AG04450 (cell line): ENCODE measurements around the gene ADCY5. TPM values are rescaled to one million over a fixed set of nuclear protein-coding genes. Genes with fewer than 3 reads are reported as not detected.
A peak's percentile ranks its signal among the peaks of the same experiment; 100 is the strongest.

Experiments
- CTCF ChIA-PET: fragments of 300-600, 350-600 bp; formaldehyde crosslinking; extraction: SDS; loops from one replicate; lab custom pipeline; 2022; ENCODE audit warnings: antibody characterized with exemption, inconsistent platforms; lab: Charles Lee
- POLR2A ChIA-PET: fragments of 350-600 bp; formaldehyde crosslinking; extraction: SDS; loops from one replicate; lab custom pipeline; 2021; ENCODE audit warnings: antibody characterized with exemption, inconsistent platforms; lab: Yijun Ruan, JAX
- DNase-seq: peaks from one replicate; pipeline ENCODE4 v3.0.0-alpha.2; 2011; ENCODE audit warnings: low read depth, low spot score
- H3K27ac ChIP-seq: one replicate; pipeline ENCODE4 v1.5.1; 2012; ENCODE audit warnings: low read depth, low read length, control low read depth
- H3K27me3 ChIP-seq: one replicate; pipeline ENCODE4 v1.6.0; 2012; ENCODE audit warnings: low read length; ENCODE audit not compliant: control insufficient read depth, insufficient read depth
- H3K4me3 ChIP-seq: 2 replicates; pipeline ENCODE4 v1.5.1; 2011; ENCODE audit warnings: mild to moderate bottlenecking, low read depth, low read length, control low read depth
- H3K9me3 ChIP-seq: 2 replicates; pipeline ENCODE4 v1.5.1; 2012; ENCODE audit warnings: low read length; ENCODE audit not compliant: control insufficient read depth, insufficient read depth
- polyA plus RNA-seq: library from polyadenylated mRNA; depleted of rRNA; stranded (reverse); fragments of >200 nt; gene quantifications from 2 replicates; pipeline ENCODE4 v1.2.3, GENCODE V29; 2011
- TF ChIP-seq, protein P1 (sequence below): IDR thresholded peaks from 2 replicates; pipeline ENCODE4 v1.5.1; 2011; ENCODE audit warnings: low read depth, low read length, control low read depth, inconsistent platforms

ADCY5 gene
- polyA plus RNA-seq, 1 experiment = 0.20 TPM

DNA sequence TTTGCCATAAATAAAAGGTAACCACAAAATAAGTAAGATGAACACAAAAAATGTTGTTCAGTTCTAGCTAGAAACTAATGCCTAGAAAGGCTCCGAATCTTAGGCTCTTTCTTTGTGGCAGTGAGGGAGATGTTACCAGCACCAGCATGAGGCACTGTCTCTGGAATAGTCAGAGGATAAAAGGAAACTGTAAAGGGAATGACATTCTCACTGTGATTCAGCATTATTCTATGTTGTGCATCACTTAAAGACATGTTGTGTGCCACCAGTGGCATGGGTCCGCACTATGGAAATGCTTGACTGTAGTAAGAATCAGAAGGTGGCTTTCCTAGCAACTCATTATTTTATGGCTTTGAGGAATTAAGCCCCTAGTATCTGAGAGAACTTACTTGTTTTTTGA lies 176.3 kb downstream of the ADCY5 start:
- TF ChIP-seq, protein P1, sequence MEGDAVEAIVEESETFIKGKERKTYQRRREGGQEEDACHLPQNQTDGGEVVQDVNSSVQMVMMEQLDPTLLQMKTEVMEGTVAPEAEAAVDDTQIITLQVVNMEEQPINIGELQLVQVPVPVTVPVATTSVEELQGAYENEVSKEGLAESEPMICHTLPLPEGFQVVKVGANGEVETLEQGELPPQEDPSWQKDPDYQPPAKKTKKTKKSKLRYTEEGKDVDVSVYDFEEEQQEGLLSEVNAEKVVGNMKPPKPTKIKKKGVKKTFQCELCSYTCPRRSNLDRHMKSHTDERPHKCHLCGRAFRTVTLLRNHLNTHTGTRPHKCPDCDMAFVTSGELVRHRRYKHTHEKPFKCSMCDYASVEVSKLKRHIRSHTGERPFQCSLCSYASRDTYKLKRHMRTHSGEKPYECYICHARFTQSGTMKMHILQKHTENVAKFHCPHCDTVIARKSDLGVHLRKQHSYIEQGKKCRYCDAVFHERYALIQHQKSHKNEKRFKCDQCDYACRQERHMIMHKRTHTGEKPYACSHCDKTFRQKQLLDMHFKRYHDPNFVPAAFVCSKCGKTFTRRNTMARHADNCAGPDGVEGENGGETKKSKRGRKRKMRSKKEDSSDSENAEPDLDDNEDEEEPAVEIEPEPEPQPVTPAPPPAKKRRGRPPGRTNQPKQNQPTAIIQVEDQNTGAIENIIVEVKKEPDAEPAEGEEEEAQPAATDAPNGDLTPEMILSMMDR = no peak
- Histone ChIP-seq H3K9me3 (no peaks in the 10 kb centered on the region), H3K4me3 (no peak overlapping the region), H3K27me3 (no peaks in the 10 kb centered on the region), H3K27ac (no peak overlapping the region)
- POLR2A ChIA-PET = no interaction called here
- CTCF ChIA-PET = interaction anchor here (1.0 kb wide), 1 partner anchor 13 kb away, joined by 4 read pairs; no protein-coding TSS in a partner anchor
- no peak for DNase-seq

DNA sequence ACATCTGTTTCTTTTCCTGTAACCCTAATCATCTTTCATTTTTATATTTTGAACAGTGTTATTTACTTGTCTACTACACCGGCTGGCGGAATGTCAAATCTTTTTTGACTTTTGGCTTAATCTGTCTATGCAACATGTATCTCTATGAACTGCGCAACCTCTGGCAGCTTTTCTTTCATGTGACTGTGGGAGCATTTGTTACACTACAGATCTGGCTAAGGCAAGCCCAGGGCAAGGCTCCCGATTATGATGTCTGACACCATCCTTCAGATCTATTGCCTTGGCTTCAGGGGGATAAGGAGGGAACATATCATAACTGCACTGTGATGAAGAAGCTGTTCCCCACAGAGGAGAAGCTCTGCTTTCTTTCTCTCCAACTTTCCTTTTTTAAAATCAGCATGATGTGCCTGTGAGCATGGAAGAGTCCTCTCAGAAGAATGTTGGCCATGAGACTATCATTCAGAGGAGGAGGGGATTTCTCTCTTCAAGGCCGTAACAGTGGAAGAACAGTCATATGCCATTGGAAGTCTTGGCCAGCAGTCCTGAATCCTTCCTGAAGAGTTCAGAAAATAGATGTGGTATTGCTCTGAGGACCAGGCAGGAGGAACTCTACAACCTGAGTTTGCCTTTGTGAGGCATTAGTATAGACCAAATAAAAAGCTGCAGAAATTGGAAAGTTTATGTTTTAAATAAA lies 177.3 kb downstream of the ADCY5 start:
- Histone ChIP-seq H3K9me3 (no peaks in the 10 kb centered on the region), H3K27me3 (no peaks in the 10 kb centered on the region), H3K27ac (peak overlapping the region; percentile 11), H3K4me3 (no peak overlapping the region)
- ChIA-PET CTCF (interaction anchor here (1.0 kb wide), 2 partner anchors 13 to 14 kb away, joined by 3 to 4 read pairs; no protein-coding TSS in a partner anchor), POLR2A (no interaction called here)
- DNase-seq = no peak
- TF ChIP-seq, protein P1 = no peak

DNA sequence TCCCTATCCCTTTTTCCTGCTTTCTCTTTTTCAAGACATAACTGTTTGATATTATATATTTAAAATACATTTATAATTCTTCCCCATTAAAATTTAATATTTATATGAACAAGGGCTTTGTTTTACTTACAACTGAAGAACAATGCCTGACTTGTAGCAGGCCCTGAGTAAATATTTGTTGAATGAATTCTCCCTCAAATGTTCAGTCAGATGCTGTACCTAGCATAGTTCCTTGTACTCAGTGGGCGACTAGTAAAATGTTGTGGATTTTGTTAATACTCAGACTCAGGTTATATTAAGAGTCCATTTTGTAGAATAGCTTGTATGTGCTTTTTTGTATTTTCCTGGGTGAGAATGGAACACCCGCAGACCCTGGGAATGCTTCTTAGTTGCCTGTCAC lies 178.1 kb downstream of the ADCY5 start:
- ChIA-PET POLR2A (no interaction called here), CTCF (no interaction called here)
- H3K27me3 ChIP-seq = no peaks in the 10 kb centered on the region
- no peaks in the 10 kb centered on the region for H3K9me3 ChIP-seq
- TF ChIP-seq, protein P1 = no peak
- DNase-seq = no peak
- H3K4me3 ChIP-seq = no peak overlapping the region
- no peak overlapping the region for H3K27ac ChIP-seq

DNA sequence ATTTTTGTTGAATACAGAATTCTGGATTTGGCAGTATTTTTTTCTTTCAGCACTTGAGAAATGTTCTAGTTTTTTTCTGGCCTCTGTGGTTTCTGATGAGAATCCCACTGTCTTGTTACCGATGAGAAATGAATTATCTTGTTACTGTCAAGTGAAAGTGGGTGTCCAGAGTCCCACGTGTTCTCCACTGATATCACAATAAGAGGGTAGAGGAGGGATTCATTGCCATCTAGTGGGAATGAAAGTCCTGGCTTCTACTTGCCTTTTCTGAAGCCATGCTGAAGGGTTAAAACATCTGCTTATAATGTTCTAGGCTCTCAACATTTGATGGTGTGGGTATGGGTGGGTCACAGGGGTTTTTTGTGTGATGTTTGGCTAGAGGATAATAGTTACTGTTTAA lies 181.1 kb downstream of the ADCY5 start:
- CTCF ChIA-PET = interaction anchor here (1.8 kb wide), 1 partner anchor 325 kb away, joined by 8 read pairs; no protein-coding TSS in a partner anchor
- DNase-seq = no peak
- Histone ChIP-seq H3K27ac (no peak overlapping the region), H3K4me3 (no peak overlapping the region), H3K27me3 (no peaks in the 10 kb centered on the region), H3K9me3 (no peaks in the 10 kb centered on the region)
- TF ChIP-seq, protein P1 = no peak
- POLR2A ChIA-PET = no interaction called here

DNA sequence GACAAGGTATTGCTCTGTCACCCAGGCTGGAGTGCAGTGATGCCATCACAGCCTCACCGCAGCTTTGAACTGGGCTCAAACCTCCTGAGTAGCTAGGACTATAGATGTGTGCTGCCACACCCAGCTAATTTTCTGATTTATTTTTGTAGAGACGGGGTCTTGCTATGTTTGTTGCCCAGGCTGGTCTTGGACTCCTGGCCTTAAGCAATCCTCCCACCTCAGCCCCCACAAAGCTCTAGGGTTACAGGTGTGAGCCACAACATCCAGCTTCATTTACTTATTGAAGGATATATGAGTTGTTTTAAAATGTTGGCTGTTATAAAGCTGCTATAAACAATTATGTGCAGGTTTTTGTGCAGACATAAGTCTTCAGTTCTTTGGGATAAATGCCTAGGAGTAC lies 184.9 kb downstream of the ADCY5 start:
- TF ChIP-seq, protein P1 = no peak
- Histone ChIP-seq H3K9me3 (no peaks in the 10 kb centered on the region), H3K27me3 (no peaks in the 10 kb centered on the region), H3K27ac (no peak overlapping the region), H3K4me3 (no peak overlapping the region)
- no peak for DNase-seq
- CTCF ChIA-PET = interaction anchor here (0.6 to 0.7 kb wide), 2 partner anchors 14 to 697 kb away, joined by 3 to 4 read pairs; partner anchors contain the start of gene CCDC14
- POLR2A ChIA-PET = no interaction called here
